ENCODE data around the gene MTCL1.

DNA sequence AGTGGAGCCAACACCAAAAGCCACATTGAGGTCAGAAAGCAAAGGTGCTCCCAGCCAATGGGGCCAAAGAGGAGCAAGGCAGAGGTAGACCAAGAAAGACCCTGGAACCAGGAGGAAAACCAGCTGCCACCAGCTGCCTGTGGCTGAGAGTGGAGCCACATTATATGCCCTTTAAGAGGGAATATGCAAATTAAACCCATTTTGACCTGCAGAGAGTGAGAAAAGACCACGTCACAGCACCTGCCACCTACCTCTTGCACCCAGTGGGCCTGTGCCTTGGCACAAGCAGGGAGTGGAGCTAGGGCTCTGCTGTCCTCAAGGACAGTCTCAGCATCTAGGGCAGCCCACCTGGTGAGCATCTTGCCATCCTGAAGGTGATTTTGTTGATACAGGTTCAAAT lies 161.3 kb downstream of the MTCL1 start:
- TF ChIP-seq, protein P1, sequence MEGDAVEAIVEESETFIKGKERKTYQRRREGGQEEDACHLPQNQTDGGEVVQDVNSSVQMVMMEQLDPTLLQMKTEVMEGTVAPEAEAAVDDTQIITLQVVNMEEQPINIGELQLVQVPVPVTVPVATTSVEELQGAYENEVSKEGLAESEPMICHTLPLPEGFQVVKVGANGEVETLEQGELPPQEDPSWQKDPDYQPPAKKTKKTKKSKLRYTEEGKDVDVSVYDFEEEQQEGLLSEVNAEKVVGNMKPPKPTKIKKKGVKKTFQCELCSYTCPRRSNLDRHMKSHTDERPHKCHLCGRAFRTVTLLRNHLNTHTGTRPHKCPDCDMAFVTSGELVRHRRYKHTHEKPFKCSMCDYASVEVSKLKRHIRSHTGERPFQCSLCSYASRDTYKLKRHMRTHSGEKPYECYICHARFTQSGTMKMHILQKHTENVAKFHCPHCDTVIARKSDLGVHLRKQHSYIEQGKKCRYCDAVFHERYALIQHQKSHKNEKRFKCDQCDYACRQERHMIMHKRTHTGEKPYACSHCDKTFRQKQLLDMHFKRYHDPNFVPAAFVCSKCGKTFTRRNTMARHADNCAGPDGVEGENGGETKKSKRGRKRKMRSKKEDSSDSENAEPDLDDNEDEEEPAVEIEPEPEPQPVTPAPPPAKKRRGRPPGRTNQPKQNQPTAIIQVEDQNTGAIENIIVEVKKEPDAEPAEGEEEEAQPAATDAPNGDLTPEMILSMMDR (IDR thresholded peaks at IDR 0.05): no peak
- no peak for TF ChIP-seq POLR2A (IDR thresholded peaks at IDR 0.05)
